ENCODE data around the gene STK32C. TPM values are rescaled to one million over a fixed set of nuclear protein-coding genes. Genes with fewer than 3 reads are reported as not detected.
"Not testable (repeated sequence)": the region's sequence is repeated elsewhere in the genome, so short reads cannot be mapped to it uniquely, and the experiment has no call there.

STK32C gene
- total RNA-seq, 1 donor from 2014 or later, result 12.9 TPM

- Mint-ChIP-seq H3K9me3 (no peaks in the 10 kb centered on the region), H3K4me3 (no peak overlapping the region), H3K27me3 (no peaks in the 10 kb centered on the region), H3K27ac (no peak overlapping the region), H3K36me3 (peaks cover 4% of the 10 kb centered on the region), H3K4me1 (ENCODE audit: unreplicated experiment) (no peaks in the 10 kb centered on the region)
- TF ChIP-seq CTCF (conservative IDR thresholded peaks at IDR 0.05), result no peak
- DNase-seq (ENCODE audit: extremely low spot score, unreplicated experiment), result no peak
These were observed 46.0 kb upstream of the STK32C start for GRCh38 chr10:132353456-132354355.

- not testable (repeated sequence) for H3K4me3 Mint-ChIP-seq
These were observed 44.9 kb upstream of the STK32C start for GRCh38 chr10:132352462-132353308.

GRCh38 chr10:132351611-132352010, 43.9 kb upstream of the STK32C start:
- no peak for TF ChIP-seq CTCF (conservative IDR thresholded peaks at IDR 0.05)
- H3K27ac Mint-ChIP-seq, result no peak overlapping the region
- no peaks in the 10 kb centered on the region for H3K27me3 Mint-ChIP-seq
- no peaks in the 10 kb centered on the region for H3K36me3 Mint-ChIP-seq
- no peak overlapping the region for H3K4me3 Mint-ChIP-seq
- no peaks in the 10 kb centered on the region for H3K4me1 Mint-ChIP-seq (ENCODE audit: unreplicated experiment)
- no peaks in the 10 kb centered on the region for H3K9me3 Mint-ChIP-seq
- no peak for DNase-seq (ENCODE audit: extremely low spot score, unreplicated experiment)

More at GRCh38 chr10:132352462-132353308, 44.9 kb upstream of the STK32C start:
- H3K4me1 Mint-ChIP-seq (ENCODE audit: unreplicated experiment); H3K36me3 Mint-ChIP-seq; H3K27me3 Mint-ChIP-seq; DNase-seq (ENCODE audit: extremely low spot score, unreplicated experiment); H3K9me3 Mint-ChIP-seq; H3K27ac Mint-ChIP-seq: not testable (repeated sequence)
- TF ChIP-seq CTCF (conservative IDR thresholded peaks at IDR 0.05), result peak; percentile 83

- Mint-ChIP-seq H3K4me1 (ENCODE audit: unreplicated experiment) (no peaks in the 10 kb centered on the region), H3K27me3 (no peaks in the 10 kb centered on the region), H3K4me3 (no peak overlapping the region), H3K9me3 (no peaks in the 10 kb centered on the region), H3K36me3 (no peaks in the 10 kb centered on the region), H3K27ac (no peak overlapping the region)
- no peak for DNase-seq (ENCODE audit: extremely low spot score, unreplicated experiment)
- TF ChIP-seq CTCF (conservative IDR thresholded peaks at IDR 0.05), result no peak
These were observed 43.2 kb upstream of the STK32C start for GRCh38 chr10:132350946-132351345.

GRCh38 chr10:132350391-132350790, 42.6 kb upstream of the STK32C start:
- Mint-ChIP-seq H3K4me3 (no peak overlapping the region), H3K36me3 (no peaks in the 10 kb centered on the region), H3K9me3 (no peaks in the 10 kb centered on the region), H3K4me1 (ENCODE audit: unreplicated experiment) (no peaks in the 10 kb centered on the region), H3K27me3 (no peaks in the 10 kb centered on the region), H3K27ac (no peak overlapping the region)
- no peak for DNase-seq (ENCODE audit: extremely low spot score, unreplicated experiment)
- no peak for TF ChIP-seq CTCF (conservative IDR thresholded peaks at IDR 0.05)
